K562 (cell line): ENCODE measurements around the gene HDAC2. TPM values are rescaled to one million over a fixed set of nuclear protein-coding genes. Genes with fewer than 3 reads are reported as not detected.
A peak's percentile ranks its signal among the peaks of the same experiment; 100 is the strongest.

Source experiments
- E2F3 ChIP-seq: fragments of 250-450 bp; sonication (Bioruptor Pico); IDR thresholded peaks from 2 replicates; pipeline ENCODE4 v1.4.0; 2020; ENCODE audit warnings: mild to moderate bottlenecking
- KDM2B ChIP-seq: fragments of 250-450 bp; sonication (Bioruptor Pico); IDR thresholded peaks from 2 replicates; pipeline ENCODE4 v1.8.0; 2021; ENCODE audit warnings: mild to moderate bottlenecking, moderate library complexity
- KLF13 ChIP-seq: fragments of 450-650 bp; IDR thresholded peaks from 2 replicates; pipeline ENCODE4 v1.6.1; 2016; ENCODE audit warnings: missing genetic modification characterization, low read depth, mild to moderate bottlenecking, missing compliant biosample characterization, moderate library complexity, borderline replicate concordance
- NFYB ChIP-seq: IDR thresholded peaks from 2 replicates; pipeline ENCODE4 v1.6.1; 2011; ENCODE audit warnings: mild to moderate bottlenecking, moderate library complexity; ENCODE audit not compliant: insufficient read length; ENCODE audit errors: extremely low read depth
- NR3C1 ChIP-seq: sonication (generic); formaldehyde crosslinking; IDR thresholded peaks from 2 replicates; pipeline ENCODE4 v1.8.1; 2022; ENCODE audit warnings: missing genetic modification reagents
- POU5F1 ChIP-seq: fragments of 150-350 bp; IDR thresholded peaks from 2 replicates; pipeline ENCODE4 v1.6.1; 2014; ENCODE audit warnings: borderline replicate concordance, low read length, low read depth, mild to moderate bottlenecking; ENCODE audit not compliant: partially characterized antibody
- SIX5 ChIP-seq, 2 experiments: IDR thresholded peaks; 2 replicates each; pipeline ENCODE4 v1.6.1; 2011; ENCODE audit warnings: low read length in 2 of 2, borderline replicate concordance in 1 of 2, low read depth in 1 of 2, mild to moderate bottlenecking in 1 of 2, moderate library complexity in 1 of 2; ENCODE audit not compliant: insufficient read depth in 1 of 2
- THRAP3 ChIP-seq: fragments of 450-650 bp; IDR thresholded peaks from 2 replicates; pipeline ENCODE4 v1.6.1; 2016; ENCODE audit warnings: mild to moderate bottlenecking, inconsistent platforms, borderline replicate concordance
- ZNF212 ChIP-seq: fragments of 450-650 bp; formaldehyde crosslinking; IDR thresholded peaks from 2 replicates; pipeline ENCODE4 v1.4.0; 2020; ENCODE audit warnings: mild to moderate bottlenecking
- ZNF384 ChIP-seq: IDR thresholded peaks from 2 replicates; pipeline ENCODE4 v1.6.1; 2012; ENCODE audit warnings: low read depth, low read length, improper control_type of control experiment
- polyA plus RNA-seq, 8 experiments: library from polyadenylated mRNA; depleted of rRNA in 4 of 8; stranded (reverse) in 5 of 8; unstranded in 3 of 8; fragments of >200 nt; fragmentation: Nextera tagmentation in 2 of 8; fragmentation: Illumina TruSeq in 1 of 8; extraction: Ambion mirVana in 2 of 8; extraction: Trizol in 1 of 8; gene quantifications; 2 replicates each; pipeline versions ENCODE4 v1.2.1 to v1.2.3, GENCODE V29; 2011 to 2014; ENCODE audit warnings: inconsistent platforms in 1 of 8, missing spikeins in 1 of 8
- total RNA-seq, 7 experiments: library from RNA; depleted of rRNA in 6 of 7; stranded (reverse); fragments of >200 nt in 6 of 7; fragmentation: Illumina TruSeq in 2 of 7; extraction: Trizol in 2 of 7; gene quantifications; 2 replicates each; pipeline versions ENCODE4 v1.2.1 to v1.2.3, GENCODE V29; 2011 to 2021; ENCODE audit warnings: low replicate concordance in 1 of 7
- TF ChIP-seq, protein P1 (sequence below), 2 experiments: fragments of 150-350 bp in 1 of 2; IDR thresholded peaks; 2 replicates each; pipeline ENCODE4 v1.6.1; 2012 to 2016; ENCODE audit warnings: low read depth in 2 of 2, low read length in 2 of 2, mild to moderate bottlenecking in 1 of 2, moderate library complexity in 1 of 2
- TF ChIP-seq, protein P2 (sequence below), 2 experiments: fragments of 450-650 bp; formaldehyde crosslinking in 1 of 2; IDR thresholded peaks; 2 replicates each; pipeline versions ENCODE4 v1.4.0 to v1.6.1; 2014 to 2020; ENCODE audit warnings: mild to moderate bottlenecking in 2 of 2, borderline replicate concordance in 1 of 2, low read depth in 1 of 2
- TF ChIP-seq, protein P3 (sequence below): fragments of 200-800 bp; sonication (Bioruptor generic); IDR thresholded peaks from 2 replicates; pipeline ENCODE4 v1.6.1; 2017; ENCODE audit warnings: missing genetic modification characterization, missing compliant biosample characterization

Gene HDAC2
- total and polyA plus RNA-seq, 9 of the 15 experiments (the other 6 are each of a cell fraction or from before 2014, with no cell fraction given) = 67.0 to 277 (median 151) TPM

DNA sequence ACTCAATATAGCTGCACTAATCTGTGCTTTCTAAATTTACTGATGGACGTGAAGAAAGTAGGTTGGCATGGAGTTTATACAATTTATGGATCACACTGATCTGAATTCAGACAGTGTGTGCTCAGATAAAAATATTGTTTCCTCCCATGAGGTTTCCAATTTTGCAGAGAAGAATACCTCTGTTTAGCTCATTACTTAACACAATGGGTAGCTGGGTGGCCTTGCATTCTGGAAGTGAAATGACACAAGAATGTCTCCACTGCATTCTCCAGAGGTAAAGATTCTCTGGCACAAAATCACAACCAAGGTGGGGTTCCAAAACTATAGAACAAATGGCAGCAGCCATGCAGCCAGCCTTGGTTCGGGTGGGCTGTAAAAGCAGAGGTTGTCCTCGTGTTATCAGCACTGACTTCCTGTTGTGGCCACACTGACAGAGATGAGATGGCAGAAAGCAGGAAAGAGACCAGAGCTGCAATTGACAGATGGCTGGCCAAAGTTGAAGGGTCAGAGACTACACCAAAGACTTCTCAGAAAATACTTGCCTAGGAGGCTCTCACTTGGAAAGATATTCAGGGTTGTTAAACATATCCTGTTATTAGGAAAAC is 50.2 kb downstream of the HDAC2 start (continued):
- TF ChIP-seq, protein P1, sequence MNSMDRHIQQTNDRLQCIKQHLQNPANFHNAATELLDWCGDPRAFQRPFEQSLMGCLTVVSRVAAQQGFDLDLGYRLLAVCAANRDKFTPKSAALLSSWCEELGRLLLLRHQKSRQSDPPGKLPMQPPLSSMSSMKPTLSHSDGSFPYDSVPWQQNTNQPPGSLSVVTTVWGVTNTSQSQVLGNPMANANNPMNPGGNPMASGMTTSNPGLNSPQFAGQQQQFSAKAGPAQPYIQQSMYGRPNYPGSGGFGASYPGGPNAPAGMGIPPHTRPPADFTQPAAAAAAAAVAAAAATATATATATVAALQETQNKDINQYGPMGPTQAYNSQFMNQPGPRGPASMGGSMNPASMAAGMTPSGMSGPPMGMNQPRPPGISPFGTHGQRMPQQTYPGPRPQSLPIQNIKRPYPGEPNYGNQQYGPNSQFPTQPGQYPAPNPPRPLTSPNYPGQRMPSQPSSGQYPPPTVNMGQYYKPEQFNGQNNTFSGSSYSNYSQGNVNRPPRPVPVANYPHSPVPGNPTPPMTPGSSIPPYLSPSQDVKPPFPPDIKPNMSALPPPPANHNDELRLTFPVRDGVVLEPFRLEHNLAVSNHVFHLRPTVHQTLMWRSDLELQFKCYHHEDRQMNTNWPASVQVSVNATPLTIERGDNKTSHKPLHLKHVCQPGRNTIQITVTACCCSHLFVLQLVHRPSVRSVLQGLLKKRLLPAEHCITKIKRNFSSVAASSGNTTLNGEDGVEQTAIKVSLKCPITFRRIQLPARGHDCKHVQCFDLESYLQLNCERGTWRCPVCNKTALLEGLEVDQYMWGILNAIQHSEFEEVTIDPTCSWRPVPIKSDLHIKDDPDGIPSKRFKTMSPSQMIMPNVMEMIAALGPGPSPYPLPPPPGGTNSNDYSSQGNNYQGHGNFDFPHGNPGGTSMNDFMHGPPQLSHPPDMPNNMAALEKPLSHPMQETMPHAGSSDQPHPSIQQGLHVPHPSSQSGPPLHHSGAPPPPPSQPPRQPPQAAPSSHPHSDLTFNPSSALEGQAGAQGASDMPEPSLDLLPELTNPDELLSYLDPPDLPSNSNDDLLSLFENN (IDR thresholded peaks at IDR 0.05; ENCODE audit: low read depth in 2 of 2, low read length in 2 of 2) = peak in 1 of 2 experiments; percentile 46; a peak in 1 of 4 replicates
- TF ChIP-seq NR3C1 (CRISPR knock-in tag) (no peak), ZNF384 (no peak), SIX5 (IDR thresholded peaks at IDR 0.05; ENCODE audit: borderline replicate concordance in 1 of 2, insufficient read depth in 1 of 2, low read depth in 1 of 2, low read length in 2 of 2) (no peak), POU5F1 (no peak), KDM2B (CRISPR knock-in tag) (no peak), NFYB (no peak), E2F3 (no peak), ZNF212 (CRISPR knock-in tag) (no peak), THRAP3 (no peak), KLF13 (tag) (no peak)
- TF ChIP-seq, protein P2, sequence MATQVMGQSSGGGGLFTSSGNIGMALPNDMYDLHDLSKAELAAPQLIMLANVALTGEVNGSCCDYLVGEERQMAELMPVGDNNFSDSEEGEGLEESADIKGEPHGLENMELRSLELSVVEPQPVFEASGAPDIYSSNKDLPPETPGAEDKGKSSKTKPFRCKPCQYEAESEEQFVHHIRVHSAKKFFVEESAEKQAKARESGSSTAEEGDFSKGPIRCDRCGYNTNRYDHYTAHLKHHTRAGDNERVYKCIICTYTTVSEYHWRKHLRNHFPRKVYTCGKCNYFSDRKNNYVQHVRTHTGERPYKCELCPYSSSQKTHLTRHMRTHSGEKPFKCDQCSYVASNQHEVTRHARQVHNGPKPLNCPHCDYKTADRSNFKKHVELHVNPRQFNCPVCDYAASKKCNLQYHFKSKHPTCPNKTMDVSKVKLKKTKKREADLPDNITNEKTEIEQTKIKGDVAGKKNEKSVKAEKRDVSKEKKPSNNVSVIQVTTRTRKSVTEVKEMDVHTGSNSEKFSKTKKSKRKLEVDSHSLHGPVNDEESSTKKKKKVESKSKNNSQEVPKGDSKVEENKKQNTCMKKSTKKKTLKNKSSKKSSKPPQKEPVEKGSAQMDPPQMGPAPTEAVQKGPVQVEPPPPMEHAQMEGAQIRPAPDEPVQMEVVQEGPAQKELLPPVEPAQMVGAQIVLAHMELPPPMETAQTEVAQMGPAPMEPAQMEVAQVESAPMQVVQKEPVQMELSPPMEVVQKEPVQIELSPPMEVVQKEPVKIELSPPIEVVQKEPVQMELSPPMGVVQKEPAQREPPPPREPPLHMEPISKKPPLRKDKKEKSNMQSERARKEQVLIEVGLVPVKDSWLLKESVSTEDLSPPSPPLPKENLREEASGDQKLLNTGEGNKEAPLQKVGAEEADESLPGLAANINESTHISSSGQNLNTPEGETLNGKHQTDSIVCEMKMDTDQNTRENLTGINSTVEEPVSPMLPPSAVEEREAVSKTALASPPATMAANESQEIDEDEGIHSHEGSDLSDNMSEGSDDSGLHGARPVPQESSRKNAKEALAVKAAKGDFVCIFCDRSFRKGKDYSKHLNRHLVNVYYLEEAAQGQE (IDR thresholded peaks at IDR 0.05; ENCODE audit: borderline replicate concordance) = no peak
- TF ChIP-seq, protein P2 (CRISPR knock-in tag; IDR thresholded peaks at IDR 0.05; ENCODE audit: low read depth) = no peak
- TF ChIP-seq, protein P3, sequence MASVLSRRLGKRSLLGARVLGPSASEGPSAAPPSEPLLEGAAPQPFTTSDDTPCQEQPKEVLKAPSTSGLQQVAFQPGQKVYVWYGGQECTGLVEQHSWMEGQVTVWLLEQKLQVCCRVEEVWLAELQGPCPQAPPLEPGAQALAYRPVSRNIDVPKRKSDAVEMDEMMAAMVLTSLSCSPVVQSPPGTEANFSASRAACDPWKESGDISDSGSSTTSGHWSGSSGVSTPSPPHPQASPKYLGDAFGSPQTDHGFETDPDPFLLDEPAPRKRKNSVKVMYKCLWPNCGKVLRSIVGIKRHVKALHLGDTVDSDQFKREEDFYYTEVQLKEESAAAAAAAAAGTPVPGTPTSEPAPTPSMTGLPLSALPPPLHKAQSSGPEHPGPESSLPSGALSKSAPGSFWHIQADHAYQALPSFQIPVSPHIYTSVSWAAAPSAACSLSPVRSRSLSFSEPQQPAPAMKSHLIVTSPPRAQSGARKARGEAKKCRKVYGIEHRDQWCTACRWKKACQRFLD (CRISPR knock-in tag) = no peak
